T-helper 2 cell treated with Interferon-gamma antibody and Interleukin-4, amounts not matched to agents 100 ng/mL and 5 ng/mL, for 36 hours (primary cell): ENCODE data around the gene FAM43B. TPM values are rescaled to one million over a fixed set of nuclear protein-coding genes. Genes with fewer than 3 reads are reported as not detected.
"Not testable (repeated sequence)": the region's sequence is repeated elsewhere in the genome, so short reads cannot be mapped to it uniquely, and the experiment has no call there.

Source experiments
- intact Hi-C: fragments of 100-400 bp; cut with micrococcal nuclease; formaldehyde crosslinking; loops from one replicate; pipeline ENCODE4 v1.15.1; 2023
- total RNA-seq: library from RNA; stranded (reverse); gene quantifications from 2 replicates; pipeline ENCODE4 v1.2.3, GENCODE V29; 2022

The FAM43B gene, protein sequence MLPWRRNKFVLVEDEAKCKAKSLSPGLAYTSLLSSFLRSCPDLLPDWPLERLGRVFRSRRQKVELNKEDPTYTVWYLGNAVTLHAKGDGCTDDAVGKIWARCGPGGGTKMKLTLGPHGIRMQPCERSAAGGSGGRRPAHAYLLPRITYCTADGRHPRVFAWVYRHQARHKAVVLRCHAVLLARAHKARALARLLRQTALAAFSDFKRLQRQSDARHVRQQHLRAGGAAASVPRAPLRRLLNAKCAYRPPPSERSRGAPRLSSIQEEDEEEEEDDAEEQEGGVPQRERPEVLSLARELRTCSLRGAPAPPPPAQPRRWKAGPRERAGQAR
- total RNA-seq: not detected in 2 replicates

DNA sequence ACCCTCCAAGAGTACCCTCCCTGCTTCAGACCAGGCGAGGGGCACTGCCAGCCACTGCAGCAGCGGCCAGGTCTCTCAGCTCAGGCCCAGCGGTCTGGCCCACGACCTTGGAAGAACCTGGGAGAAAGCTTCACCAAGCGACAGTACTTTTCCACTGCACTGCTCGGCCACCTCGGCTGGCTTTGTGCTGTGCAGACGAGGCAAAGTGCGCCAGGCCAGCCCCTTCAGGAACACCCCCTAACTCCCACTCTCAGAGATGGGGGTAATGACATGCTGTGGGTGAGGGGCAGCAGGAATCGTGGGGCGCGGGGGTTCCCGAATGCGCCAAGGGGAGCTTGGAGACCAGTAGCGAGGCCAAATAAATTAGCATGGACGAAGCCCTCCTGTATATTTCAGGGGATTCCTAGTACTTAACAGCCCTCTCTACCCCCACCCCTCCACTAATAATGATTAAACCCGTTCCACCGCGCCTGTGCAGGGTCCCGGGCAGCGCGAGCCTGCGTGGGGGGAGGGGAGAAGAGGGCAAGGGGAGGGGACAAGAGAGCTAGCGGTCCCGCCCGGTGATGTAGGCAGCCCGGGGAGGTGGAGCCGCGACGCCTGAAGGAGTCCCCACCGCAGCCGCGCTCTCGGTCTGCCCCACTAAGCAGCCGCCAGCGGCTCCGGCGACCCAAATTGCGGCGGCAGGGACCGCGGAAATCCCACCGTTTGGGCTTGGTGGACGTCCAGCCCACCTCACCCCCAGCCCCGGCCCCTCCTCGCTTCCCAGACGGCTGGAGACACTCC lies at the start of gene FAM43B:
TSS of gene FAM43B (plus strand) at position 629 of the 783 bp plus-strand sequence. CDS start 401 bp downstream, outside the sequence.
- intact Hi-C loops: no loop called here

DNA sequence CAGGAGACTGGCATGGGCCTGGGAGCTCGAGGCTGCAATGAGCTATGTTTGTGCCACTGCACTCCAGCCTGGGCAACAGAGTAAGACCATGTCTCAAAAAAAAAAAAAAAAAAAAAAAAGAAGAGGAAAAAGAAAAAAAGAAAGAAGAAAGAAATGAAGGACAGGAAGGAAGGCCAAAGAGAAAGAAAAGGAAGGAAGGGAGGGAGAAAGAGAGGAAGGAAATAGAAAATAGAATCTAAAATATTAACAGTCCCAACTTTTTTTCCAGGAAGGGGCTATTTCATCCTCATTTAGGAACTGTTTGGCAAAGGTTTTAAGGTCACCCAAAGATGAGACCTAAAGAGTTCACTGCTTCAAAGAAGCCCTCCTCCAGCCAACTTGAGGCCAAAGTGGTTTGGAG lies 46.9 kb upstream of the FAM43B start:
- intact Hi-C loops: loop anchor here (5.0 kb wide), 2 partner anchors 127 to 1188 kb away; partner anchors contain the start of gene PINK1

DNA sequence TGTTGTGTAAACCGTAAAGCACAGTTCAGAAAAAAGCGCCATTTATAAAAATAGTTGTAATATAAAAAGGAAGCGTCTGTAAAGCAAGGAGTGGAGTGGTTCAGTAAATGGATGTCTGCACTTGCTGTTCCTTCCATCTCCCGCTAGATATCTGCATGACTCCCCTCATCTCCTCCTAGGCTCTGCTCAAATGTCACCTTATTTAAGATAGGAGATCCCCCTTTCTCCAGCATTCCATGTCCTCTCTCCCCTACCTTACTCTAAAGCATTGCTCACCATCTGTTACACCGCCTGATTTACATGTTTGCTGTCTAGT lies 45.2 kb upstream of the FAM43B start:
- intact Hi-C loops: loop anchor here (5.0 kb wide), 2 partner anchors 125 to 1190 kb away; partner anchors contain the start of gene PINK1

DNA sequence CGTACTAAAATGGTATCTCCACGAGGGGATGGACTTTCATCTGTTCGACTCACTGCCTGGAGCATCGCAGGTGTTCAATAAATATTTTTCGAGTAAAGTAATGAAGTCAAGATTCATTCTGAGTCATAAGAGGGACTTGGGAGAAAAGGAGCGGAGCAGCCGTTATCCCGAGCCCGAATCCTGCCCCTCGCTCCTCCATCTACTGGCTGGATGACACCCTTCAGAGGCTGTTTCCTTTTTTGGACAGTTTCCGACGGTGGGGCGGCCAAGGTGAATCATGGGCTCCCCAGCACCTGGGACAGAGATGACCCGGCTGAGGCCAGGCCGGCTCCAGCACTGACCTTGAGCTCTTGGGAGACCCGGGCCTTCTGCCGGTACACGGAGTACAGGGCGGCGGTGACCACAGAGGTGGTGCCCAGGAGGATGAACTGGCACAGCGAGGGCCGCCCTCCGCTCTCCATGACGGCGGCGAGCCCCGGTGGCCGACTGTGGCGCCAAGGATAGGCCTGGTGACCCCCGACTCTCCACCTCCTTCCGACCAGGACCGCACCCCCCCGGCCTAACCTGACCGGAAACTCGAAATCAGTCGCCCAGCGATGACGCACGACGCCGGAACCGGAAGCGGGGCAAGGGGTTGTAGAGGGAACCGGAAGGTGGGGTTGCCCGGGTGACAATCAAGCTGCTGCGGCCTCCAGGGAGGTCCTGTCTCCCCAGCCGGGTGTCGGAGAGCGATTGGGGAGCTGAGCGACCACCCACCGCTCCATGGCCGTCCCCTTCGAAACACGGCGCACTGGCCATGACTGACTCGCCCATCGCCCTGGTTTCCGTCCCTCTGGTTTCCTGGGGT lies 44.6 kb upstream of the FAM43B start, which contains the start of gene MUL1:
TSS of gene MUL1 (minus strand) at position 588 of the 847 bp plus-strand sequence. CDS start at position 461, 127 bp downstream.
- intact Hi-C loops: loop anchor here (5.0 kb wide), 2 partner anchors 125 to 1190 kb away; partner anchors contain the start of gene PINK1

DNA sequence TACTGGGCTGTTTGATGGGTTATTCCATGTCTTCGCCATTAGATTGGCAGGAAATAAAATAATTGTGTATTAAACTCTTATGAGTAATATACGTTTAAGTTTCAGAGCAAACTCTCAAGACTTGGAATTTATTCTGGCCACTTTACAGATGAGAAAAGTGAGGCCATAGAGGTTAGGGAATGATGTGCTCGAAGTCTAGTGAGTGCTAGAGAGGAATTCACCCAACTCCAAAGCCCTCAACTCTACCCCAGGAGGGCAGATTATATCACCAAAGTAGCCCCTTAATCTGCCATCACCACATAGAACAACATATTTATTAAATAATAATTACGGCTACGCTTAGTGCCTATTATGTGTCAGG lies 44.0 kb upstream of the FAM43B start:
- intact Hi-C loops: loop anchor here (5.0 kb wide), 2 partner anchors 124 to 1191 kb away; partner anchors contain the start of gene PINK1

DNA sequence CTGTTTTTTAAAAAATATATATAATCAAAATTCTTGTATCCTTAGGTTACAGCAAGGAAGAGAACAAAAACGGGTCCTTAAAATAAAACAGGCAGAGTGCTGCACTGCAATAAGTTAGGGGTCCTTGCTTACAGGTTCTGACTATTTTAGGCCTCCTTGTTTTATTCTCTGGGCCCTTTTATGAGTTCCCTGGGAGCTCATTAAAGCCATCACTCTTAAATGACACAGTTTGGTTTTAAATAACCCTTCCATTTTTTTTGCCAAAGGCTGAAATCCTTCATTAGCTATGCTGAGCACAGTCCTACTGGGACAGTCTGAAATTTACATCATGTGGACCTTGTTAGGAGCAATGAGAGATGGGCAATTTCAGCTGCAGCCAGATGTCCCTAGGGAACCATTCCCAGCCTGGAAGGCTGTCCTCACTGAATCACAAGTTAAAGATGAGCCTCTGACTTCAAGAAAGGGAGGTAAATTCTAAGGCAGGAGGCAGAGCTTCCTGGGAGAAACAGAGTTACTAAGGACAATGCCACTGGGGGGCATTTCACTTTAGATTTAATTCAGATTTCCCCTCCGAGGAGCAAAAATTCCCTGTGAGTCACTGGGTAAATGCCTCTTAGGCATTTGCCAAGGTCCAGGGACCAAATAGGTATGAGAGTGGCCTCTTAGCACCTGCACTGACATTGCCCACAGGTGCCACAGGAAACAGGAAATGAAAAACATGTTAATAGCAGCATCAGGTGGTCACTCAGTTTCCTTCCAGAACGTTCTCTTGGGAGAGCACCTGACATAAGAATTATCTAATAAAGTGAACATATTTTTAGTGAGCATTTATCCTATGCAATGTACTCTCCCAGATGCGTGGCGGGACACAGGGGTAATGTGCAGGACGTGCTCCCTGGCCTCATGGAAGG lies 40.6 kb upstream of the FAM43B start:
- intact Hi-C loops: no loop called here

DNA sequence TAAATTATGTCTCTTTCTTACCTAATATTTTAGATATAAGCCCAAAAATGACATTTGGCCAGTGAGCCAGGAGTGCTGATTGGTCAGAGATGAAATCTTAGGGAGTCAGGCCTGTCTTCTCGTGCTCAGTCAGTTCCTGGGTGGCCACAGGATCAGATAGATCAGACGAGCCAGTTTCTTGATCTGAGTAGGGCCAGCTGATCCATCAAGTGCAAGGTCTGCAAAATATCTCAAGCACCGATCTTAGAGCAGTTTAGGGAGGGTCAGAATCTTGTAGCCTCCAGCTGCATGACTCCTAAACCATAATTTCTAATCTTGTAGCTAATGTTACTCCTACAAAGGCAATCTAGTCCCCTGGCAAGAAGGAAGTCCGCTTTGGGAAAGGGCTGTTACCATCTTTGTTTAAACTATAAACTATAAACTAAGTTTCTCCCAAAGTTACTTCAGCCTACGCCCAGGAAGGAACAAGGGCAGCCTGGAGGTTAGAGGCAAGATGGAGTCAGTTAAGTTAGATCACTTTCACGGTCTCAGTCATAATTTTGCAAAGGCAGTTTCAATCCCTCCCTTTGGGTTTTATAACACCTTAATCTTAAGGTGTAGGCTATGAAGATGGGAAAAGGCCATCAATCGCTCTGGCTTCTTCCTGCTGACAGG lies 32.6 kb upstream of the FAM43B start:
- intact Hi-C loops: not testable (repeated sequence)

DNA sequence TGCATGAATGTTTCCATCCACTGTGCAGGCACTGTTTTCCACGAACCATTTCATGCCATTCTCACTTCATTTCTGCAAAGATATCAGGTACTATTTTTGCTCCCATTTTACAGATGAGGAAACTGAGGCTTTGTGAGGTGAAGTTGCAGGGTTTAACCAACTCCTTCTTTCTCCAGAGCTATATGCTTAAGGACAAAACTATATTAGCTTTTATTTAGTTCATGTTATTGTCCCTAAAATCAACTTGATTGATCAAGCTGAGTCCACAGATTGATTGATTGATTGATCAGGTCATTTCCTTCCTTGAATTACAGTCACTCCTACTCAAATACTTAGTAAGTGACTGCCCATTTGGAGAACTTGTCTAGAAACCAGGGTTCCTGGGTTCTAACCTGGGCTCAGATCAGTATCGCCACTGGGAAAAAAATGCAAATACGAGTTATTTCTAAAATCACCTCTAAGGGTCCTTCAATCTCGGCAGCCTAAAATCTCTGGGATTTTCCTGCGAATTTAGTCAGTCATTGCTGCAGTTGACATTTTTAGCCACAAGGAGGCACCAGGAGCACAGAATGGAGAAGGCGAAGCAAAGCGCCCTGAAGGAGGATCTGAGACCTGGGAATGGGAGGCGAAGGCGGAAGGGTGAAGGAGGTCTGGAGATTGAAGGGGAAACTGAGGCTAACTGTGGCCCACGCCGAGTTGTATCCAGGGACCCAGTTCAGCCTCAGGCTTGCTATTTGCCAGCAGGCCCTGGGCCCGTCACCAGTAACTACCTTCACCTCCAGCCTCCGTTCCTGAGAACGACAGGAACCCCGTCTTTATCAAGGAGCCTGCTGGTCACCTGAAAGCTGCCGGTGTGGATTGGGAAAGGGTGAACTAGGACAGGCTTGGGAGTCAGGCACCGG lies 30.2 kb upstream of the FAM43B start:
- intact Hi-C loops: loop anchor here (1.0 kb wide), 1 partner anchor 118 kb away; no protein-coding TSS in a partner anchor

DNA sequence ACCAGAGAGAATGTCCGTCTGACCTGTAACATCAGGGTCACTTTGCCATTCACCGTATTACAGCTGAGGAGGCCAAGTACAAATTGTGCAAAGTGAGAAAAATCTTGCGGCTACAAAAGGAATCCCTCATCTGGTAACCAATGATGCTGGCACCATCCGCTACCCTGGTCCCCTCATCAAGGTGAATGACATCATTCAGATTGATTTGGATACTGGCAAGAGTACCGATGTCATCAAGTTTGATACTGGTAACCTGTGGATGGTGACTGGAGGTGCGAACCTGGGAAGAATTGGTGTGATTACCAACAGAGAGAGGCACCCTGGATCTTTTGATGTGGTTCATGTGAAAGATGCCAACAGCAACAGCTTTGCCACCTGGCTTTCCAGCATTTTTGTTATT lies 26.1 kb upstream of the FAM43B start:
- intact Hi-C loops: no loop called here

DNA sequence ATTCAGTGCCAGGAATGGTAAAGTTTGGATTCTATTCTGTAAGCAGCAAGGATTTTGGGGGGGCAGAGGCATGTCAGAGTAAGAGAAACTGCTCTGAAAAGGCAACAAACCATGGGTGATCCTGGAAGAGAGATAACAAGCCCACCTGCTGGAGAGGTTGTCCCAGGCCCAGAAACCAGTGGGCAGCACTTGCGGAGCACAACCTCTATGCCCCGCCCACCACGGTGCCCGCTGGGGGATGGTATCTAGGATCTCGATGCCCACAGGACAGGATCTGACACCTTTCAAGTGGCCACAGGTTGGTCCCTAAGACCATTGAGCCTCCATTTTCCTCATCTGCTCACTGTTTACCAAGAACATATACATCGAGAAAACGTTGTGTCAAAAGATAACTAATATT lies 24.2 kb upstream of the FAM43B start:
- intact Hi-C loops: no loop called here

DNA sequence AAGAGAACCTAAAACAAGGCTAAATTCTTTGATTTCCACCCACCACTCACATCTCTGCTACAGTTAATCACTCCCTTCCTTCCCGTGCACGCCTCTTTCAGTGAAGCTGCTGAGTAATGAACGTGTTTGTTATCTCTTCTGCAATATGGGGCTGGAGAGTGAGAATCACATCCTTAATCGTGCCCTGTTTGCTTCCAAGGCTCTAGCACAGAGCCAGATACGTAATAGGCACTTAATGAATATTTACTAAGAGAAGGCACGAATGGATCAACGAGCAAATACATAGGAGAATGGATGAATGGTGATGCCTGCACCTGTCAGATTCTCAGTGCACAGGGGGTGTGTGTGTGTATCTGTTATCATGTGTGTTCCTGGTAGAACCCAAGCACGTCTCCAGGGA lies 22.1 kb upstream of the FAM43B start:
- intact Hi-C loops: no loop called here

DNA sequence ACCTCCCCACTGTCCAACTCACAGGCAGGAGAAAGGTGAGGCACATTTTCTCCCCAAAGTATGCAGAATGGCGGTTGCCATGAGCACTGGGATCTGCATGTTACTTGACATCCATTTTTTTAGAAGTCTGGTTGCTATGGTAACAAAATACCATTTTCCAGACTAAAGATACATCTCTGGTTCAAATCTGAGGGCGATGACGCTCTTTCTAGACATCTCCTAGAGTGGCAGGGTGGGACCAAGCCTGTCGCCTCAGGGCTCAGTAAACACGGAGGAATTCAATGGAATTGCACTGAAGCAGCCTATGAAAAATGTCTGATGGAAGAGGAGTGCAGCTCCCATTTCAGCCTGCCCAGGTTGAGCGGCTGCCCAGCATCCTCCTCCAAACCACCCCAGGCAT lies 21.5 kb upstream of the FAM43B start:
- intact Hi-C loops: no loop called here

DNA sequence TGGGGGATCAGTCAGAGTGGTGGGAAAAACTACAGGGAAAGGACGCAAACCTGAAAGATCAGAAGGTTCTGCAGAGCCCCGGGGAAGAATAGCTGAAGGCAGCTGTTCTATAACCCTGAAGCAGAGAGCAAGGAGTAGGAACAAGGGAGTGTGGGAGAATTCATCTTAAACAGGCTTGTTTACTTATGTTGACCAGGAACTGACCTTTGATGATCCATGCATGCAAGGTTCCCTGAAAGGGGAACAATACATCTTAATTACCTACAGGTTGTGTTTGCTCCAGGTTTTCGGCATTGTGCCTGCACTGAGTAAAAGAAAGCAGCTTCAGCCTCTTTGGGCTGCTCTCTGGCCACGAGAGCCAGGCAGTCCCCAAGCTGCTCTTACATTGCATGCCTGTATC lies 18.7 kb upstream of the FAM43B start:
- intact Hi-C loops: no loop called here

DNA sequence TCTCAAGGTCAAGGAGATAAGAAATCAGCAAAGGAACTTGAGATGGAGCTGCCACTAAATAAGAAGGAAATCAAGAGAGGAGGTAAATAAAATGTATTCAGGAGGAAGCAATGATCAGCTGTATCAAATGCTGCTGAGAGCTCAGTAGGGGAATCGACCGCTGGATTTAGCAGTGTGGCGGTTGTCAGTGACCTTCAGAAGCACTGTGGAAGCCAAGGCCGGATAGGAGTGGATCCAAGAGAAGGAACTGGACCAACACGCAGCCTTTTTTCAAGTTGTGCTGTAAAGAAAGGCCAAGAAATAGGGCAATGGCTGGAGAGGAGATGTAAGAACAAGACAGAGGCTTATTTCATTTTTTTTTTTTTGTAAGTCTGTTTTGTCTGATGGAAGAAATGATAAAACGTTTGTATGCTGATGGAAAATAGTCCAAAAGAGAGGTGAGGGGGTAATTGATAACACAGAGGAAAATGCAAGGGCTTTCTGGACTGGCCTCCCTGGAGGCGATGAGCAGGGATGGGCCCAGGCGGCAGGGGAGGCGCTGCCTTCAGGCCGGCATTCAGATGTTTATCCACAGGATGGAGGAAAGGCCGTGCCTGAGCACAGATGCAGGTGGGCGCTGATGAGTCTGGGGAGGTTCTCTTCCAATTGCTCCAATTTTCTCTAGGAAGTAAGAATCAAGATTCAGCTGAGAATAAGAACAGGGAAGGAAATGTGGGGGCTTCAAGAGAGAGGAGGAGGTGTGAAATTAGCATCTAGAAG lies 17.5 kb upstream of the FAM43B start:
- intact Hi-C loops: no loop called here

DNA sequence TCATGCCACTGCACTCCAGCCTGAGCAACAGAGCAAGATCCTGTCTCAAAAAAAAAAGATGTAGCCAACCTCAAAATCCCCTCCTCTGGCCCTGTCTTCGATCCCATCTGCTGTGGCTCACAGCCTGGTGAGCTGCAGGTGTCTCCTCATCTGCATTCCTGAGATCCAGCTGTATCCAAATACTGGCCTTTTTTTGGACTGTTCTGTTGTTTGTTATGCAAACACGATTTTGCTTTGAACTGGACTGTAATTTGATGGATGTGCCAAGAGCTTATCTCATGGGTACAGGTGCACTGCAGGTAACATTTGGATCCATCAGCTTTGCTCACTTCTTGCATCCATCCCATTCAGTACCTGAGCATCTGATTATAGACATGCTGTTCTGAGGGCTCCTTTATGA lies 14.1 kb upstream of the FAM43B start:
- intact Hi-C loops: no loop called here

DNA sequence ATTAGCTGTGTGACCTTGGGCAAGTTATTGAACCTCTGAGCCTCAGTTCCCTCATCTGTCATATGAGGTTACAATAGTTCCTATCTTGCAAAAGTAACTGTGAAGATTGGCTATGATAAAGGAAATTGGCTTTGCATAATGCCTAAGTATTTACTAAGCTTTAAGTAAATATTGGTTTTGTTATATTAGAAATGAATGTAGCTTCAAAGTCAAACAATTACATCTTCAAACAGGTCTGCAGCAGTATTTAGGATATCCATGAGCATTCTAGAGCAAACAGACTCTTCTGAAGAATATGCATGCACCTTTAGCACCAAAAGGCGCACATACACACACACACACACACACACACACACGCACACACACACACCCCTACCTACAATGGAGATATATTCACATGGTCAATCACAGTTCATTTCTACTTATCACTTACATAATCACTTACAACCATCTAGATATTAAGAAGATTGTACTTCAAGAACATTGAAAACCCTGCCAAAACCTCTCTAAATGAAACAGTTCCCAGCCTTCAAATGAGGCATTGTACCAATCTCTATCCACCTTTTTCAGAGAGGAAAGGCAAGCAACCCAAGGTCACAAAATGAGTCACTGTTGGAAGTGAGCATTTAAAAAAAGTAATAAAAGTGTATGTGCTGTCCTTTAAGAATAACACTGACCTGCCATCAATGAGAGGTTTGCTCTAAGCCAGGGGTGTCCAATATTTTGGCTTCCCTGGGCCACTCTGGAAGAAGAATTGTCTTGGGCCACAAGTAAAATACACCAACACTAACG lies 13.4 kb upstream of the FAM43B start:
- intact Hi-C loops: no loop called here

DNA sequence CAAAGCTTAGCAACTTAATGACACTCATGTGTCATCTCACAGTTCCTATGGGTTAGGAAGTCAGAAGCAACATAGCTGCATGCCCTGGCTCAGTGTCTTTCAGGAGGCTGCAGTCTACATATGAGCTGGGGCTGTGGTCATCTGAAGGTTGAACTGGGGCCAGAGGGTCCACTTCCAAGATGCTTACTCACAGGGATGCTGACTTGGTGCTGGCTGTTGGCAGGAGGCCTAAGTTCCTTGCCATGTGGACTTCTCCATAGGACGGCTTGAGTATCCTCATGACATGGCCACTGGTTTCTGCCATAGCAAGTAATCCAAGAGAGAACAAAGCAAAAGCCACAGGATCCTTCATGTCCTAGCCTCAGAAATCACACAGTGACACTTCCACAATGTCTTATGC lies 12.1 kb upstream of the FAM43B start:
- intact Hi-C loops: no loop called here
